ENCODE measurements around the gene TBC1D14.
A peak's percentile ranks its signal among the peaks of the same experiment; 100 is the strongest.

Gene TBC1D14

GRCh38 chr4:6876440-6876839 is 33.2 kb upstream of the TBC1D14 start:
- TF ChIP-seq, protein P1, sequence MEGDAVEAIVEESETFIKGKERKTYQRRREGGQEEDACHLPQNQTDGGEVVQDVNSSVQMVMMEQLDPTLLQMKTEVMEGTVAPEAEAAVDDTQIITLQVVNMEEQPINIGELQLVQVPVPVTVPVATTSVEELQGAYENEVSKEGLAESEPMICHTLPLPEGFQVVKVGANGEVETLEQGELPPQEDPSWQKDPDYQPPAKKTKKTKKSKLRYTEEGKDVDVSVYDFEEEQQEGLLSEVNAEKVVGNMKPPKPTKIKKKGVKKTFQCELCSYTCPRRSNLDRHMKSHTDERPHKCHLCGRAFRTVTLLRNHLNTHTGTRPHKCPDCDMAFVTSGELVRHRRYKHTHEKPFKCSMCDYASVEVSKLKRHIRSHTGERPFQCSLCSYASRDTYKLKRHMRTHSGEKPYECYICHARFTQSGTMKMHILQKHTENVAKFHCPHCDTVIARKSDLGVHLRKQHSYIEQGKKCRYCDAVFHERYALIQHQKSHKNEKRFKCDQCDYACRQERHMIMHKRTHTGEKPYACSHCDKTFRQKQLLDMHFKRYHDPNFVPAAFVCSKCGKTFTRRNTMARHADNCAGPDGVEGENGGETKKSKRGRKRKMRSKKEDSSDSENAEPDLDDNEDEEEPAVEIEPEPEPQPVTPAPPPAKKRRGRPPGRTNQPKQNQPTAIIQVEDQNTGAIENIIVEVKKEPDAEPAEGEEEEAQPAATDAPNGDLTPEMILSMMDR (IDR thresholded peaks at IDR 0.05; ENCODE audit: insufficient read depth, missing control alignments): no peak
- FAIRE-seq (no peak), DNase-seq (ENCODE audit: insufficient read length, low spot score) (no peak)

DNA sequence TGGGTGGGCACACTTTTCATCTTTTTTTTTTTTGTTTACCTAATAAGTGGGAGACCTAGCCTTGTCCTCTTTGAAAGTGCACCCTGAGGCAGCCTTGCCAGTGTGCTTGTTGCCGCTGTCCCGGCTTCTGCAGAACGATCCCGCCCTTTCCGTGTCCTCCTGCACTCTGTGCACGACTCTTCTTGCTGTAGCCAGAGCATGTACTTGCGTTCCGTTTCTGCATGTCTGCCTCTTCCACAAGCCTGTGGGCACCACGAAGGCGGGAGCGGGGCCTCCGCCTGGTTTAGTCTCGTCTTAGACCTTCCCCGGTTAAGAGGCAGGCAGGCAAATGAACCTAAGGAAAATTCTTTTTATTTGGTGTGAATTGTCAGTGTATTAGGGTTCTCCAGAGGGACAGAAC is 32.6 kb upstream of the TBC1D14 start:
- FAIRE-seq (no peak), DNase-seq (ENCODE audit: insufficient read length, low spot score) (no peak)
- TF ChIP-seq, protein P1 (IDR thresholded peaks at IDR 0.05; ENCODE audit: insufficient read depth, missing control alignments): no peak

GRCh38 chr4:6878451-6879059 is 31.1 kb upstream of the TBC1D14 start:
- FAIRE-seq (no peak), DNase-seq (ENCODE audit: insufficient read length, low spot score) (no peak)
- TF ChIP-seq, protein P1 (IDR thresholded peaks at IDR 0.05; ENCODE audit: insufficient read depth, missing control alignments): no peak

DNA sequence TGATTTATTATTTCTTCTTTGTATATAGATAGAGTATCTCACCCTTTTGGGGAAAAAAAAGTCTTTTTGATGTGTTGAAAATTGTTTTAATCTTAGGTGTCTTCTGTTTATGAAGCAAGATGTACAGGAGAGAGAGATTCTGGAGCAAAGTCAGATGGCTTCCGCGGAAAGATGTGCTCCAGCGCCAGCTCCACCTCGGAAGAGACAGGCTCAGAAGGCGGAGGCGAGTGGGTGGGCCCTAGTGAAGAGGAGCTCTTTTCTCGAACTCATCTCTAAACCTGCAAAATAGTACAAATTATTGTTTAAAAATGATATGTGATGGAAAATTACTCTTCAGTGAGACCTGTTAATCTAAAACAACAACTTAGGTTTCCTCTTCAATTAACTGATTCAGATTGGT is 28.9 kb upstream of the TBC1D14 start:
- DNase-seq (ENCODE audit: insufficient read length, low spot score) (no peak), FAIRE-seq (no peak)
- TF ChIP-seq, protein P1 (IDR thresholded peaks at IDR 0.05; ENCODE audit: insufficient read depth, missing control alignments): no peak

- DNase-seq (ENCODE audit: insufficient read length, low spot score): no peak
- TF ChIP-seq, protein P1 (IDR thresholded peaks at IDR 0.05; ENCODE audit: insufficient read depth, missing control alignments): no peak
- FAIRE-seq: no peak
Measured at GRCh38 chr4:6881908-6882307, 27.7 kb upstream of the TBC1D14 start.

- TF ChIP-seq, protein P1 (IDR thresholded peaks at IDR 0.05; ENCODE audit: insufficient read depth, missing control alignments): no peak
- FAIRE-seq (no peak), DNase-seq (ENCODE audit: insufficient read length, low spot score) (no peak)
Measured at GRCh38 chr4:6884341-6884870, 25.2 kb upstream of the TBC1D14 start.

DNA sequence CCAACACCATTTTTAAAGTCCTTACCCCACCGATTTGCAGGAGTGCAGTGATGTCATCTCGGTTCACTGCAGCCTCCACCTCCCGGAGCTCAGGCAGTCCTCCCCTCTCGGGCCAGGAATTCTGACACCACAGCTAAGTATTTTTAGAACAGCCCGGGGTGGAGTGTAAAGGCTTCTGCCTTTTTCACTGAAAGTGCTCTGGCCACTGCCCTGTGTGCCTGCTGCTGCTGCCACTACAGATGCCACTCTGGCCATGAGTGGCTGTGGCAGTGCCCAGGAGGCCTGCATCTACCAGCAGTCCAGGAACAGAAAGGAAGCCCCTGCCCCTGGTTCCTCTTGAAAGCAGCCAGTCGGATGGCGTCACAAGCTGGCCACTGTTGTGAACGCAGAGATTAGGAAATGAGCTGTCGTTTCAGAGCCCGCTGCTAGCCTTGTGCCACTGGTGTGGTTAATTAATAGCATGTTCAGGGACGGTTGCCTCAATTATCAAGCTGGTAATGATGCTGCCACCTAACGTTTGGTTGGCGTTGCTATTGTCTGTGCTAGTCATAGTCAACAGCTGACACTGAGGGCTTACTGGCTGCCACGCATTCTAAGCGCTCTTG is 23.6 kb upstream of the TBC1D14 start:
- FAIRE-seq: no peak

More for the DNA sequence above, 23.6 kb upstream of the TBC1D14 start:
- DNase-seq (ENCODE audit: insufficient read length, low spot score): no peak
- TF ChIP-seq, protein P1 (IDR thresholded peaks at IDR 0.05; ENCODE audit: insufficient read depth, missing control alignments): peak; percentile 75
